NCI-H2081 (cell line): ENCODE measurements around the gene FOXA1.

Experiments used
- DNase-seq, 2 experiments: peaks; one replicate each; lab custom pipeline; 2025; lab: John Stamatoyannopoulos, UW

Gene FOXA1

DNA sequence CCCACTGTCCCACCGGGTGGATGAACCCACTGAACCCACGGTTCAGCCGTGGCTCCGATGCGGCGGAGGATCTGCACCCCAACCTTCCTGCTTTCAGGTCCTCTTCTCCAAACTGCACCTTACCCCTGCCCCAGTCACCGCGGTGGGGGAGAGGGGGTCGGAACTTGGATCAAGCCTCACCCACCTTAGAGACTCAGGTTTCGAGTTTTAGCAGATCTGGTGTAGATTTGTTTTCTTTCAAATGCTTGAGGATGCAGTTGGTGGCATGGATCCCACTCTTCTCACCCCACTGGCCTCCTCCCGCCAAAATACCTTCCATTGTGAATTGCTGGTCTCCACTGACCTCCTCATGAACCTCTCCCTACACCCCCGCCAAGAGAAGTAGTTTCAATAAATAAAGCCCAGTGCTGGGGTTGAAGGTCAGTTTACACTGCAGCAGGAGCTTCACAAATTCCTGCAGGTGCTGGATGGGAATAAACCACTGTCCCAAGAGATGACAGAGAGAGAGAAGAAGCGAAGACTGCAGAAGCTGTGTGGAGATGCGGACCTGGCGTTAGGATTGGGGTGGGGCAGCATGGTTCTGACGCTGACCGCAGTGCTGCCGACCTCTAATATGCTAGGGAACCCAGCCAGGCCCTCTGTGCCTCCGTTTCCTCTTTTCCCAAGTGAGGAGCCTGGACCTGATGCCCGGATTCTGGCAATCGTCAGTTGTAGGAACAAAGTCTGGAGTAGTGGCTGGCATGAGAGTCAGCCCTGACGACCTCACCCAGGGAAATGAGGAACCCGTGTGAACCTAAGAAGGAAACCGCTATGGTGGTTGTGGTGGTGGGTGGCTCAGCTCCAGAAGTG, 7.8 kb upstream of the FOXA1 start:
- no peak for DNase-seq

DNA sequence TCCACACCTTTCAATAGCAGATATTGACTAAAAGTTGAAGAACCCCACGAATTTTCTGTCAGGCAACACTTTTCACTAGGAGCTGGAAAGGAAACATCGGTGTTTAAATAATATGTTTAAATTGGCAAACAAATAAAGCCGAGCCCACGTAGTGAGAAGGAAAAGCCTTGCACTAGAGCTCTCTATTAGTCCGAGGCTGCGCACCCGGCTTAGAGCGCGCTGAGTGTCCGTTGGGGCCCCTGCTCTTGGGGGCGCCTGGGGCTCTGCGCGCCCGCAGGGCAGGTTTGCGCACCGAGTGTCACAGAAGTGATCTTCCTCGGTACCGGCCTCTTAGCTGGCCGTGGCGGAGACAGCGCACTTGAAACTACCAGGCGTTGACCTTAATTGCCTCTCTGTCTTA, 6.8 kb upstream of the FOXA1 start:
- DNase-seq, result no peak

DNA sequence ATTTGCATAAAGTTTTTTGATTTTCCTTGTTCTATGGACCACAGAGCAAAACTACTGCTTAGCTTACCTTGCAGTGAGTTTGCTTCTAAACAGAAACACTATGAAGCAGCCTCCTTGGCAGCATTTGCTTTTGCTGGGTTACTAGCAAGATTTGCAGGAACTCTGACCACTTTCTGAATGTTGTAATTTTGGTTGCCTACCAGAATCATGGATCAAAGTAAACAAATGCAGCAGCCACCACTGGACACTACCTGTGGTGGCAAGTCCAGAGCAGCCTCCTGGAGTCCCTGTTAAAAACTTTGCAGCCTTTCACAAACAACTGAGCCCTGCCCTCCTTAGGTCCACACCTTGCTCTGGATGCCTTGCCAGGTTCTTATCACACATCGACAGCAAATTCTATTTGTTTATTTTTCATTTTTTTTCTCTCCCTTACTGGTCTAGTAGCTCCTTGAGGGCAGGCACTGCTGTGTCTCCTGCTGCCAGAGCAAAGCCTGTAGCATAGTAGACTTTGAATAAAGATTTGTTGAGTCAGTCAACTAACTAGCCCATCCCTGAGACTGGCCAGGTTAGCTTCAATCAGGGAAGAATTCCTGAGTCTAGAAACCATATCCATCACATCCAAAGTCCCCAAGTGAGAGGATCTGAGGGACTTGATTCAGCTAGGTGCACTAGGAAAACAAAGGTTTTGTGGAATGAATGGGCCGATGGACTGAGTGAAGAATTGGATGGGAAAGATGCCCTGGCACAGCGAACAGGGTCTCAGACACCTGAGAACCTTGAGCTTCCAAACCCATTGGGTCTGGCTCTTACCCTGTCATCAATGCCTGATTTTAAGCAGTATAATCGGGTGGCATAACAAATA, 6.1 kb upstream of the FOXA1 start:
- DNase-seq, result no peak

DNA sequence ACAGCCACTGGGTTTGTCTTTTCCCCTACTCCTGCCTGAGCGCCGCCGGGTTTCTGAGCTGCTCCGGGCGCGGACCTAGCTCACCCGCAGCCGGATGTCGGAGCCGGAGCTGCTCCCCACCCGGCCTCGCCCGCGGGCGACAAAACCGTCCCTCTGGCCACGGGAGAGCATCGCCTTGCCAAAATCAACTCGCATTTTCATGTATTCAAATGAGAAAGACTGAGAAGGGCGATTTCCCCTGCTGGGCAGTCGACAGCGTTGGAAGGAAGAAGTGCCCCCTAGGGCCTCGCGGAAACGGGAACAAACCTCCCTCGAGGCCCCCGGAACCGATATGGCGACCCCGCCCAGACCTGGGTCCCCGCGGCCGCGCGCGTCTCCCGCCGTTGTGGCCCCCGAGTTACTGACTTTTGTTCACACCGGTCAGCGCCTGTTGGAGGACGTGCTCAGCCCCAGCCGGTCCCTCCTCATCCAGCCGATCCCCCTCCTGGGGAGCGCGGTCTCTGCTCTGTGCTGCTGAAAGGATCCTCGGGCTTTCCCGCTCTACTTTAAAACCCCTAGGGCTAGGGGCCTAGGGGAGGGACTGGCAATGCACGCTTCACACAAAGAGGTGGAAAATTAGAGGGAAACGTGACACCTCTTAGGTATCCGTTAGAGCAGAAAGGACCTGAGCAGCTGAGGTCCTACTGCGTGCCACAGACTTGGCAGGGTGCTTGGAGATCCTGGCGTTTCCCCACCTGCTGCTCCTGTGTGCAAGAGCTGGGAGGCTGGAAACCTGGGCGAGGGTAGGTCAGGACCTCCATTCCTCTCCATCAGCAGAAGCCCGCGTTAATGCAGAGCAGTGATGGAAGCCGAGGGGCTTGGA, 4.7 kb upstream of the FOXA1 start:
- peak; percentile 82 to 88 for DNase-seq

- DNase-seq, result peak; percentile 37 to 46
These were observed 3.9 kb upstream of the FOXA1 start for GRCh38 chr14:37598747-37599506.

- DNase-seq, result peak; percentile 57 to 76
These were observed 3.1 kb upstream of the FOXA1 start for GRCh38 chr14:37597914-37598746.

GRCh38 chr14:37597538-37597913, 2.5 kb upstream of the FOXA1 start:
- DNase-seq, result peak; percentile 74 to 81

GRCh38 chr14:37596790-37597472, 1.9 kb upstream of the FOXA1 start:
- DNase-seq, result peak; percentile 4 to 29

DNA sequence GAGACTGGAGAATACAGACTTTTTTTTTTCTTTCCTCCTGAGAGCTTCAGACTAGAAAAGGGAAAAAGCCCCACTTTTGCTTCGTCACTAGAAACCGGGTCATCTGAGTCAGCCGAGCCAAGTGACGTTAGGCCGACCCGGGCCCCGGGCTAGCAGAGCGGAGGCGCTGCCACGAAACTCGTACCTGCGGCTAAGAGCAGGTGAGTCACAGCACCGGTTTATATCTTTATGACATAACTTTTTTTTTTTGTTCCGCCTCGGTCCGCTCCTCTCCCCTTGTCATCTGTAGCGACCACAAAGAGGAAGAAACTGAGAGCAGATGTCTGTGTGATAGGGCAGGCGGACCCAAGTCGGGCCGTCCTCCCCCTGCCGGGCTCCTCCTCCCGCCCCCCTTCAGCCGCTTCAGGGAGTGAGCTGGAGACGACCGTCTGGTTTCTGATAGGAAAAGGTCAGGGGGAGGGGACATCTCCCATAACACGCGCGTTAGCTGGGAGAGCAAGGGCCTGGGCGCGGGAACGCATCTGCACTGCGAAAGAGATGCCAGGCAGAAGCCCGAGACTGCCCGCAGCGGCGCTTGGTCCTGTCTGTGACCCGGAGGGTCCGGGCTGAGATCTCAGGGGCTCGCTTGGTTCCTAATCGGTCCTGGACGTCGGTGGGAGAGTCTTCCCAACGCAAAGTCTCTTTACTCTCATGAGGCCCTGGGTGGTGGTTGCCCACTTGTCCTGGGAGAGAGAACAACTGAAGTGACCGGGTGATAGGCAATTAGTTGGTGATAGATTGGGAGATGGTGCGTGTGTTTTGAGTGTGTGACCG, 966 bp upstream of the FOXA1 start:
- DNase-seq, result peak; percentile 93 to 95

GRCh38 chr14:37594238-37594970, 645 bp downstream of the FOXA1 start:
- DNase-seq, result peak; percentile 92 to 93

- no peak for DNase-seq
These were observed 1.4 kb downstream of the FOXA1 start for GRCh38 chr14:37593511-37594237.

DNA sequence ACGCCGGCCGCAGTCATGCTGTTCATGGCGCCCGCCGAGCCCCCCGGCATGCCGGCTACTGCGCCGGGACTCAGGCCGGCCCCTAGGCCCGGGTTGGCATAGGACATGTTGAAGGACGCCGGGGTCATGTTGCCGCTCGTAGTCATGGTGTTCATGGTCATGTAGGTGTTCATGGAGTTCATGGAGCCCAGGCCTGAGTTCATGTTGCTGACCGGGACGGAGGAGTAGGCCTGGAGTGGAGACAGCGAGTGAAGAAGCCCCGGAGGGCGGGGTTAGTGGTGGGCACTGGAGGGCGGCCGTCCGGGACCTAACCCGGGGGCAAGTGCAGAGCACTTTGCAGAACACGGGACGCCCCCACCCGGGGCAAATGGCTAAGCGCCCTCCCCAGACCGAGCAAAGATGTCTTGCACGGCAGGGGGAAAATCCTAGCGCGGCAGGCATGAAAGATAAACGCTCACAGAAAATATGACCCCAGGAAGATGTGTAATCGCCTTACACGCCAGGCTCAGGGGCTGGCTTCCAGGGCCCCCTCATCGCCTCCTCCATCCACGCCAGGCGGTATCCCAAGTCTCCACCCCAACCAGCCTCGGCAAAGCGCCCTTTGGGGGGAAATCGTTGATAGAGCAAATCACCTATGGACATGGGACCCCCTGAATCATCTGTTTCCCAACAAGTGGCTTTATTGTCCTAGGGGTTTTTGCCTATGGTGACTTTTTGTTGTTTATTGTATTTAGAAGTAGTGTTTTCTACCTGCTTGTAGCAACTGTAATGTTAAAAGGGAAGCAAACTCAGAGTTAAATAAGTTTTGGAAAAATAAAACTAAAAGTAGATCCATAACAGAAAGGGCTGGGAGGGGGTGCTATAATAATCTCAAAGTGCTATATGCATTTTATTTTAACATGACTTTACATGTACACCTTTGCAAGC, 2.3 kb downstream of the FOXA1 start:
- peak; percentile 64 to 67 for DNase-seq

- peak; percentile 64 to 75 for DNase-seq
These were observed 3.0 kb downstream of the FOXA1 start for GRCh38 chr14:37591941-37592481.

- DNase-seq, result peak; percentile 73 to 81
These were observed 3.6 kb downstream of the FOXA1 start for GRCh38 chr14:37591311-37591940.

GRCh38 chr14:37590428-37591139, 4.5 kb downstream of the FOXA1 start:
- peak in 1 of 2 experiments; percentile 27 for DNase-seq
